ENCODE results near the gene SCAMP4. TPM values are rescaled to one million over a fixed set of nuclear protein-coding genes. Genes with fewer than 3 reads are reported as not detected.

SCAMP4 gene
- 66.6 TPM for polyA plus RNA-seq (2013, experiment 1 of 2)
- polyA plus RNA-seq (2013, experiment 2 of 2), result 67.9 TPM

DNA sequence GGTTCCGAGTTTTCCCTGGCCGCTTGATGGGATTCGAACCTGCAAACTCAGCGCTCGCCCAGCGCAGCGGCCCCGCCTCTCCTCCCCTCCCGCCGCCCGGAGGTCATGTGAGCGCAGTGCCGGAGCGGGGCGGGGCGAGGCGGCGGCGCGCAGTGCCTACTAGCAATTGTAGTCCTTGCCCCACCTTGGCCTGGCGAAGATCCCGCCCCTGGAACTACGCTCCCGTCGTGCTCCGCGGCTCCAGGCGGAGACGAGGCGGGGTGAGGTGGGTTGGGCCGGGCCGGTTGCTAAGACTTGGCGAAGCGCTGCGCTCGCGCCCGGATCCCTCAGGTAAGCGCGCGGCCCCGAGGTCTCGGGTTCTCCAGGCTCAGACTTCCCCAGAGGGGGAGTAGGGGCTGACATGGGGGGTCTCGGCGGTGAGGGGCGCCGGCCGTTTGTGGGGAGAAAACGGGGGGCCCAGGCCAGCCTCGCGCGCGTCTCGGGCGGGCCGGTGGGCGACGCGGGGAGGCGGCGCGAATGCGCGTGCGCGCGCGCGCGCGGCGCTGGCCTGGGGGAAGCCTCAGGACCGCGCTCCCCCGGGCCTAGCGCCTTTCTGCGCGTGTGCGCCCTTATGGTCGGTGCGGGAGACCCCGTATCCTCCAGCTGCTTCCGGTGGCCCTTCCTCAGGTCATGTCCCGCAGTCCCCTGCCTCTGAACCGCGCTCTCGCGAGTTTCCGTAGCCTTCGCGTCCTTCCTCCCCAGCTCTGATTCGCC is at the start of gene SCAMP4, which contains the start of gene ADAT3:
SCAMP4 (plus strand) TSS at position 290 of the 753 bp plus-strand sequence. CDS start 9,621 bp downstream, outside the sequence.
ADAT3 (plus strand) TSS at position 290 of the 753 bp plus-strand sequence. CDS start 6,649 bp downstream, outside the sequence.
- H3K4ac ChIP-seq (ENCODE audit: low read depth in 1 of 2, low read length in 2 of 2), result peak within 1 kb of the TSS; percentile 83 to 91
- peak within 1 kb of the TSS; percentile 79 to 80 for H3K4me3 ChIP-seq (ENCODE audit: insufficient read depth in 1 of 2, low read depth in 1 of 2, low read length in 2 of 2)
- peak; percentile 99 for DNase-seq
- no peaks in the 10 kb centered on the region for H3K27me3 ChIP-seq (ENCODE audit: control insufficient read depth in 1 of 2, insufficient read depth in 1 of 2, low read length in 2 of 2)
- 1% methylated on average over 46 of the region's 92 CpGs for WGBS
- peak within 1 kb of the TSS; percentile 89 to 97 for H3K18ac ChIP-seq (ENCODE audit: low read depth in 1 of 2, low read length in 2 of 2)
- H2BK5ac ChIP-seq (ENCODE audit: low read depth, low read length, poor library complexity, severe bottlenecking), result no peak within 1 kb of the TSS
- H2AK5ac ChIP-seq (ENCODE audit: low read length, severe bottlenecking), result peak within 1 kb of the TSS; percentile 66
- H3K9me3 ChIP-seq (ENCODE audit: control insufficient read depth, low read length), result no peaks in the 10 kb centered on the region
- peak within 1 kb of the TSS in 1 of 2 experiments; percentile 30 for H3K14ac ChIP-seq (ENCODE audit: low read length in 2 of 2)
- peak within 1 kb of the TSS; percentile 99 for H2BK120ac ChIP-seq (ENCODE audit: low read depth, low read length)
- H4K91ac ChIP-seq (ENCODE audit: low read length), result peak within 1 kb of the TSS; percentile 87
- peaks cover 34% of the 10 kb centered on the region for H3K4me1 ChIP-seq (ENCODE audit: control insufficient read depth, insufficient read depth, low read depth, low read length)
- peak within 1 kb of the TSS; percentile 60 for H3K27ac ChIP-seq (ENCODE audit: low read length, poor library complexity, severe bottlenecking)
- H3K36me3 ChIP-seq (ENCODE audit: control insufficient read depth in 1 of 2, insufficient read depth in 2 of 2, low read depth in 1 of 2, low read length in 2 of 2), result peaks cover 0 to 27% of the 10 kb centered on the region in 2 experiments
- no peaks in the 10 kb centered on the region for H3K79me1 ChIP-seq (replicated peaks; ENCODE audit: low read length, poor library complexity, severe bottlenecking)
- H2AFZ ChIP-seq (ENCODE audit: low read depth, low read length), result peak within 1 kb of the TSS; percentile 1
- peak within 1 kb of the TSS; percentile 61 for H3K4me2 ChIP-seq (ENCODE audit: low read length, poor library complexity, severe bottlenecking)
- peak within 1 kb of the TSS; percentile 85 for H2BK15ac ChIP-seq (ENCODE audit: low read depth, poor library complexity, severe bottlenecking)
- H2BK12ac ChIP-seq (ENCODE audit: low read length in 2 of 2), result peak within 1 kb of the TSS; percentile 43 to 69
- H3K23ac ChIP-seq (ENCODE audit: low read length in 2 of 2), result no peak within 1 kb of the TSS
- peak within 1 kb of the TSS; percentile 90 for H3K9ac ChIP-seq (ENCODE audit: low read length)
- peak within 1 kb of the TSS; percentile 95 for H4K8ac ChIP-seq (ENCODE audit: low read length)

DNA sequence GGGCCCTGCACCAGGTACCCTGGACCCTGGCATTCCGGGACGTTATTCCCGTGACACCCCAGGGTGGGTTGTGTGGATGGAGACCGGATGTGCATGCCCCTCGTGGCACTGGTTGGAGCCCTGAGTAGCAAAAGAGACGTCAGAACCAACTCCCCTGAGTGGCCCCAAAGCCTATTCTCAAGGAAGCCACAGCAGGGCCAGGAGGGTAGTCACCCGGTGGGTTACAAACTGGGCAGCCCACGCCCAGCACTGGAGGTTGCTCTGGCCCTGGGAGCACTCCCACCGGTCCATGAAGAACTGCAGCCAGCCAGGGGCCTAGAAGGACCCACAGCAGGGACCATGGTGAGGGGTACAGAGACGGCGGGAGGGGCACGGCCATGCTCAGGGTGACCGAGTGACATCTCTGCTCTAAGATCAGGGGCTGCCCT is 49.4 kb upstream of the SCAMP4 start:
- no peaks in the 10 kb centered on the region for H3K9me3 ChIP-seq (ENCODE audit: control insufficient read depth, low read length)
- peak overlapping the region; percentile 99 for H4K8ac ChIP-seq (ENCODE audit: low read length)
- H2BK5ac ChIP-seq (ENCODE audit: low read depth, low read length, poor library complexity, severe bottlenecking), result no peak overlapping the region
- no peak overlapping the region for H2AFZ ChIP-seq (ENCODE audit: low read depth, low read length)
- H2BK15ac ChIP-seq (ENCODE audit: low read depth, poor library complexity, severe bottlenecking), result peak overlapping the region; percentile 90
- H3K18ac ChIP-seq (ENCODE audit: low read depth in 1 of 2, low read length in 2 of 2), result peak overlapping the region; percentile 96 to 98
- peaks cover 19% of the 10 kb centered on the region for H3K79me1 ChIP-seq (replicated peaks; ENCODE audit: low read length, poor library complexity, severe bottlenecking)
- peaks cover 76% of the 10 kb centered on the region for H3K4me1 ChIP-seq (ENCODE audit: control insufficient read depth, insufficient read depth, low read depth, low read length)
- peak overlapping the region in 1 of 2 experiments; percentile 69 for H3K4me3 ChIP-seq (ENCODE audit: insufficient read depth in 1 of 2, low read depth in 1 of 2, low read length in 2 of 2)
- peak overlapping the region; percentile 98 for H2BK120ac ChIP-seq (ENCODE audit: low read depth, low read length)
- H3K14ac ChIP-seq (ENCODE audit: low read length in 2 of 2), result peak overlapping the region in 1 of 2 experiments; percentile 5
- H2AK5ac ChIP-seq (ENCODE audit: low read length, severe bottlenecking), result peak overlapping the region; percentile 33
- peak overlapping the region; percentile 88 to 92 for H2BK12ac ChIP-seq (ENCODE audit: low read length in 2 of 2)
- WGBS, result 57% methylated on average over 13 of the region's 13 CpGs
- no peak for DNase-seq
- H3K4me2 ChIP-seq (ENCODE audit: low read length, poor library complexity, severe bottlenecking), result peak overlapping the region; percentile 39
- H3K4ac ChIP-seq (ENCODE audit: low read depth in 1 of 2, low read length in 2 of 2), result peak overlapping the region; percentile 83 to 98
- H3K36me3 ChIP-seq (ENCODE audit: control insufficient read depth in 1 of 2, insufficient read depth in 2 of 2, low read depth in 1 of 2, low read length in 2 of 2), result peaks cover 2 to 33% of the 10 kb centered on the region in 2 experiments
- peak overlapping the region; percentile 78 for H3K9ac ChIP-seq (ENCODE audit: low read length)
- peak overlapping the region; percentile 99 for H4K91ac ChIP-seq (ENCODE audit: low read length)
- H3K23ac ChIP-seq (ENCODE audit: low read length in 2 of 2), result peak overlapping the region in 1 of 2 experiments; percentile 25
- H3K27me3 ChIP-seq (ENCODE audit: control insufficient read depth in 1 of 2, insufficient read depth in 1 of 2, low read length in 2 of 2), result no peaks in the 10 kb centered on the region
- peak overlapping the region; percentile 72 for H3K27ac ChIP-seq (ENCODE audit: low read length, poor library complexity, severe bottlenecking)

GRCh38 chr19:1856345-1856697 is 48.9 kb upstream of the SCAMP4 start:
- WGBS, result 75% methylated on average over 6 of the region's 6 CpGs
- peak overlapping the region; percentile 90 for H2BK15ac ChIP-seq (ENCODE audit: low read depth, poor library complexity, severe bottlenecking)
- peak overlapping the region; percentile 78 for H3K9ac ChIP-seq (ENCODE audit: low read length)
- H2AK5ac ChIP-seq (ENCODE audit: low read length, severe bottlenecking), result peak overlapping the region; percentile 37
- peak overlapping the region; percentile 72 to 98 for H3K4ac ChIP-seq (ENCODE audit: low read depth in 1 of 2, low read length in 2 of 2)
- peaks cover 16% of the 10 kb centered on the region for H3K79me1 ChIP-seq (replicated peaks; ENCODE audit: low read length, poor library complexity, severe bottlenecking)
- peak overlapping the region in 1 of 2 experiments; percentile 73 for H3K14ac ChIP-seq (ENCODE audit: low read length in 2 of 2)
- no peaks in the 10 kb centered on the region for H3K9me3 ChIP-seq (ENCODE audit: control insufficient read depth, low read length)
- peaks cover 0 to 28% of the 10 kb centered on the region in 2 experiments for H3K36me3 ChIP-seq (ENCODE audit: control insufficient read depth in 1 of 2, insufficient read depth in 2 of 2, low read depth in 1 of 2, low read length in 2 of 2)
- H3K4me1 ChIP-seq (ENCODE audit: control insufficient read depth, insufficient read depth, low read depth, low read length), result peaks cover 81% of the 10 kb centered on the region
- peak overlapping the region in 1 of 2 experiments; percentile 69 for H3K4me3 ChIP-seq (ENCODE audit: insufficient read depth in 1 of 2, low read depth in 1 of 2, low read length in 2 of 2)
- no peaks in the 10 kb centered on the region for H3K27me3 ChIP-seq (ENCODE audit: control insufficient read depth in 1 of 2, insufficient read depth in 1 of 2, low read length in 2 of 2)
- no peak overlapping the region for H3K27ac ChIP-seq (ENCODE audit: low read length, poor library complexity, severe bottlenecking)
- H3K23ac ChIP-seq (ENCODE audit: low read length in 2 of 2), result peak overlapping the region in 1 of 2 experiments; percentile 81
- H3K4me2 ChIP-seq (ENCODE audit: low read length, poor library complexity, severe bottlenecking), result peak overlapping the region; percentile 40
- DNase-seq, result no peak
- H2BK12ac ChIP-seq (ENCODE audit: low read length in 2 of 2), result peak overlapping the region; percentile 88 to 92
- peak overlapping the region; percentile 99 for H4K8ac ChIP-seq (ENCODE audit: low read length)
- peak overlapping the region; percentile 98 for H2BK120ac ChIP-seq (ENCODE audit: low read depth, low read length)
- peak overlapping the region; percentile 99 for H4K91ac ChIP-seq (ENCODE audit: low read length)
- H2AFZ ChIP-seq (ENCODE audit: low read depth, low read length), result no peak overlapping the region
- H2BK5ac ChIP-seq (ENCODE audit: low read depth, low read length, poor library complexity, severe bottlenecking), result no peak overlapping the region
- peak overlapping the region; percentile 67 to 98 for H3K18ac ChIP-seq (ENCODE audit: low read depth in 1 of 2, low read length in 2 of 2)

Data from mesenchymal stem cell (in vitro differentiated cells and primary cell).